Activated CD4-positive, alpha-beta T cell treated with anti-CD3 and anti-CD28 coated beads, Interleukin-2, amount 50 U/mL, for 1 hour (primary cell): Measurements from ENCODE around the gene CAMTA2.

ENCODE experiments used
- DNase-seq: peaks from one replicate; pipeline ENCODE4 v3.0.0-alpha.2; 2020

Gene CAMTA2

GRCh38 chr17:5000237-5000639, 12.8 kb upstream of the CAMTA2 start:
- no peak for DNase-seq

- no peak for DNase-seq
Measured at GRCh38 chr17:4999430-5000093, 12.1 kb upstream of the CAMTA2 start.

GRCh38 chr17:4998732-4999429, 11.4 kb upstream of the CAMTA2 start:
- DNase-seq, result no peak

- no peak for DNase-seq
Measured at GRCh38 chr17:4998027-4998731, 10.7 kb upstream of the CAMTA2 start.

GRCh38 chr17:4997302-4998026, 10.0 kb upstream of the CAMTA2 start, which contains the start of the genes INCA1 and KIF1C:
Gene INCA1, minus strand, starts transcription at chr17:4997522. Its CDS starts 3,085 bp downstream, at chr17:4994437.
Gene KIF1C, plus strand, starts transcription at chr17:4997950. Its CDS starts 2,297 bp downstream, at chr17:5000247.
- peak; percentile 89 for DNase-seq

- DNase-seq, result no peak
Measured at GRCh38 chr17:4994081-4994595, 6.7 kb upstream of the CAMTA2 start.

GRCh38 chr17:4987767-4988567, 492 bp upstream of the CAMTA2 start:
- no peak for DNase-seq

- no peak for DNase-seq
Measured at GRCh38 chr17:4986403-4986802, 1.1 kb downstream of the CAMTA2 start.

GRCh38 chr17:4982305-4982704, 5.2 kb downstream of the CAMTA2 start:
- no peak for DNase-seq

- DNase-seq, result peak; percentile 12
Measured at GRCh38 chr17:4980644-4981216, 6.7 kb downstream of the CAMTA2 start.

GRCh38 chr17:4978726-4979125, 8.7 kb downstream of the CAMTA2 start:
- DNase-seq, result no peak

- no peak for DNase-seq
Measured at GRCh38 chr17:4974115-4974670, 13.3 kb downstream of the CAMTA2 start.

GRCh38 chr17:4973256-4974114, 14.0 kb downstream of the CAMTA2 start:
- DNase-seq, result no peak

GRCh38 chr17:4972752-4973151, 14.7 kb downstream of the CAMTA2 start:
- DNase-seq, result no peak

GRCh38 chr17:4972322-4972721, 15.2 kb downstream of the CAMTA2 start:
- no peak for DNase-seq

GRCh38 chr17:4971826-4972225, 15.6 kb downstream of the CAMTA2 start:
- no peak for DNase-seq

GRCh38 chr17:4970273-4970672, 17.2 kb downstream of the CAMTA2 start:
- DNase-seq, result no peak

GRCh38 chr17:4969551-4970173, 17.8 kb downstream of the CAMTA2 start:
- DNase-seq, result peak; percentile 4

GRCh38 chr17:4969047-4969550, 18.4 kb downstream of the CAMTA2 start:
- DNase-seq, result no peak
